ENCODE results near the gene CST1. TPM values are rescaled to one million over a fixed set of nuclear protein-coding genes. Genes with fewer than 3 reads are reported as not detected.

CST1 gene
- total RNA-seq, 4 donors from 2014 or later = not detected

DNA sequence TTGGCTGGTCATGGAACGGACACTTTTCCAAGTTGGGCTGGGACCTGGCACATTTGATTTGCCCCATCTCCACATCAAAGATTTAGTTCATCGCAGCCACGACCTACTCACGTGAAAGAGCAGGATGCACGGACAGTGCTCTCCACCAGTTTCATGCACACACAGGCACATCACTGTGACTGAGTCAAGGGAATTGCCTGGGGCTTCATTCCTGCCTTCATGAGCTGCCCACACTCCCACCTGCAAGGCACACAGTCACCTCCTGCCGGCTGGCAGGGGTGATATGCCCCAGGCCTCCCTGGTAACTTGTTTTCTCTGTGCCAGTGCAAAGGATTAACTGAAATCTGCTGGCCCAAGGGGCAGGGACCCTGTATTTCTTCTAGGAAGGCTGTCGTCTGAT lies 23.3 kb upstream of the CST1 start:
- TF ChIP-seq, protein P1, sequence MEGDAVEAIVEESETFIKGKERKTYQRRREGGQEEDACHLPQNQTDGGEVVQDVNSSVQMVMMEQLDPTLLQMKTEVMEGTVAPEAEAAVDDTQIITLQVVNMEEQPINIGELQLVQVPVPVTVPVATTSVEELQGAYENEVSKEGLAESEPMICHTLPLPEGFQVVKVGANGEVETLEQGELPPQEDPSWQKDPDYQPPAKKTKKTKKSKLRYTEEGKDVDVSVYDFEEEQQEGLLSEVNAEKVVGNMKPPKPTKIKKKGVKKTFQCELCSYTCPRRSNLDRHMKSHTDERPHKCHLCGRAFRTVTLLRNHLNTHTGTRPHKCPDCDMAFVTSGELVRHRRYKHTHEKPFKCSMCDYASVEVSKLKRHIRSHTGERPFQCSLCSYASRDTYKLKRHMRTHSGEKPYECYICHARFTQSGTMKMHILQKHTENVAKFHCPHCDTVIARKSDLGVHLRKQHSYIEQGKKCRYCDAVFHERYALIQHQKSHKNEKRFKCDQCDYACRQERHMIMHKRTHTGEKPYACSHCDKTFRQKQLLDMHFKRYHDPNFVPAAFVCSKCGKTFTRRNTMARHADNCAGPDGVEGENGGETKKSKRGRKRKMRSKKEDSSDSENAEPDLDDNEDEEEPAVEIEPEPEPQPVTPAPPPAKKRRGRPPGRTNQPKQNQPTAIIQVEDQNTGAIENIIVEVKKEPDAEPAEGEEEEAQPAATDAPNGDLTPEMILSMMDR (IDR thresholded peaks at IDR 0.05; ENCODE audit: low read depth) = no peak

DNA sequence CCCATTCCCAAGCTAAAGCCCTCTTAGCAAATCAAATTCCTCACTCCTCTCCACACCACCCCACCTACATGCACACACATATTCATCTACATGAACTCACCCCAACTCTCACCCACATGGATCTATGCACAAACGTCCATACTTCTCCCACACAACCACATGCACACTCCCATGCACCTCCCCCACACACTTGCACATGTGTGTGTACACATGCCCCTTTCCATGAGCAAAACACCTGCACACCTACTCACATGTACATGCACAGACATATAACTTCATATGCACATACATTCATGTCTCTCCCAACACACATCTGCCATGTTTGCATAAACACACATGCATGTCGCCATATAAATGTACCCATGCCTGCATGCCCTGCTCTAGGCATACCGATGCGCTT lies 22.8 kb upstream of the CST1 start:
- TF ChIP-seq, protein P1 (IDR thresholded peaks at IDR 0.05; ENCODE audit: low read depth) = no peak

DNA sequence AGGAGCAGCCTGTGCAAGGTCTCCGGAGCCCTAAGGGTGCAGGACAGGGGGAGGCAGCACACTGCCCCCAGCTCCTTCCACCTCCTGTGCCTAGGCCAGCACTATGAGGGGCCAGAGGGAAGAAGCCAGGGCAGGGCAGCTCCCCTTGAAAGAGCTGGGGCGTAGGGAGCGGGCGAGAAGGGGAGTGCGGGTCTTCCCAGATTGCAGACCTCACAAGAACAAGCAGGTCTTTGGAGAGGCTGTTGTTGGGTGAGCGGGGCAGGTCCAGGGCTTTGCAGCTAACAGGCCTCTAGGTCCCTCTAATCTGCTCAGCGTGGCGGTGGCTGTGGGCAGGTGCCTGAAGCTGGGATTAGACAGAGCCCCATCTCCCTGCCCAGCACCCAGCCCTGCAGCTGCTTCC lies 22.4 kb upstream of the CST1 start:
- TF ChIP-seq, protein P1 (IDR thresholded peaks at IDR 0.05; ENCODE audit: low read depth) = no peak

DNA sequence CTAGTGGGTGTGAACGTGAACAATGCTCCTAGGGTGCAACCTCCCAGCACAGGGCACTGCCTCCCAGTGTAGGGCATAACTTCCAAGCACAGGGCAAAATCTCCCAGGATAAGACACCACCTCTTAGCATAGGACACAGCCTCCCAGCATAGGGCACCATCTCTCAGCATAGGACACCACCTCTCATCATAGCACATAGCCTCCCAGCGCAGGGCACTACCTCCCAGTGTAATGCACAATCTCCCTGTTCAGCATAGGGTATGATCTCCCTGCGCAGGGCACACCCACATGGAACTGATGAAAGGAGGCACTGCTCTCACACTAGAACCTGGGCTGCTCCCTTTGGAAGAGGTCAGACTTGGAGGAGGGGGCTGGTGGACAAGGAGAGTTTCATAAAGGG lies 21.3 kb upstream of the CST1 start:
- TF ChIP-seq, protein P1 (IDR thresholded peaks at IDR 0.05; ENCODE audit: low read depth) = no peak

DNA sequence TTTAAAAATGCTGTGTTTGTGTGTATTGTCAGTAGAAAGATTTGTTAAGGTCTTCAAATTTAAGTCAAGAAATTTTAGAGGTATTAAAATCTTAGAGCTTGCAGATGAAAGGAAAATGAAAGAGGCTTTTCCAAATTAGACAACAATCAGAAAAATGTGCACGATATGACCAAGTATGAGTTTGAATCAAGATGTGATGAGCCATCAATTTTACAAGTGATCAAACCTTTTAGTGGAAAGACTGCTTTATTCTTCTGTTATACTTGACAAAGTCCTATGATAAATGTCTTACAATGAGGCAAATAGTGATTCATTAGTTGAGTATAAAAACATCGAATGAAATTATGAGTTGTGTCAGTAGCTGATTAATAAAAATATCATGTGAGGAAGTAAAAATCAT lies 19.6 kb upstream of the CST1 start:
- TF ChIP-seq, protein P1 (IDR thresholded peaks at IDR 0.05; ENCODE audit: low read depth) = no peak

DNA sequence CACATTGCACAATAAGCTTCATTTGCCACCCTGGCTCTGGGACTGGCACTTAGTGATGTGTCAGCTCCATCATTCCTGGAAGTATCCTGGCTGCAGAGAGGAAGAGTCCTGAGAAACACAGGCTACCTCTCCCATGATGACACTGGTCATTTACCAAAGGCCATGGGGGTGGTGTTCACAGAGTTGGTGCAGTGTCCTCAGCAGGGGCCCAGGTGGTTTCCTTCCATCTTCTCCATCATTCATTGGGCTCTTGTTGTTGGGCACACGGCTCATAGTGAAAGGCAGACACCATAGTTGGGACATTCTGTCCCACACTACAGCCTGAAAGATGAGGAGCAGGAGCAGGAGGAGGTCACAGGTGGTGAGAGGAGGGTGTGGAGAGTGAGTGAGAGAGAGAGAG lies 15.8 kb upstream of the CST1 start:
- TF ChIP-seq, protein P1 (IDR thresholded peaks at IDR 0.05; ENCODE audit: low read depth) = no peak

DNA sequence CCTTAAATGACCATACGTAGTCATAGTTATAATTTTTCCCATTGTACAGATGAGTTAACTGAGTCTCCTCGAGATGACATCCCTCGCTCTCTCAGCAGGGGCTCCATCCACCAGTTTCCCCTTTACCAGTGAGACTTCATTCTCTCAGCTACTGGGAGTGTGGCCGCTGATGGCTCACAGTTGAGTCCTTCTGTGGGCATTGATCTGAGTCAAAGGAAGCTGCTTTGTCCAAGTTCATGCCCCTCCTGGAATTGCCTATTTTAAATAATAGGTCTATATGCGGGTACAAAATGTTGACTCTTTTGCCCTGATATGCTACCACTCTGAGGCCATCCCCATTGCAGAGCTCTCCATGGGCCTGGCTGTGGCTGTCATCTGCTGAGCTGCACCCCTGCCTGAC lies 14.8 kb upstream of the CST1 start:
- TF ChIP-seq, protein P1 (IDR thresholded peaks at IDR 0.05; ENCODE audit: low read depth) = no peak
